ENCODE data around the gene MALT1. TPM values are rescaled to one million over a fixed set of nuclear protein-coding genes. Genes with fewer than 3 reads are reported as not detected.

Gene MALT1
- total RNA-seq, 1 experiment from 2014 or later = 28.5 TPM

GRCh38 chr18:58714259-58714658 is 43.0 kb downstream of the MALT1 start:
- BruUV-seq (replicated peaks) = no TSS peak
- ChIA-PET CTCF (no interaction called here), POLR2A (no interaction called here)
- no peak for DNase-seq (ENCODE audit: unreplicated experiment)
- no peaks in the 10 kb centered on the region for H3K9me3 Mint-ChIP-seq (ENCODE audit: unreplicated experiment)
- H3K27ac Mint-ChIP-seq (ENCODE audit: low read depth, unreplicated experiment) = no peak overlapping the region
- no peaks in the 10 kb centered on the region for H3K27me3 Mint-ChIP-seq (ENCODE audit: insufficient read depth, unreplicated experiment)
- no peak for TF ChIP-seq CTCF (IDR thresholded peaks at IDR 0.05; ENCODE audit: unreplicated experiment)
- no peak overlapping the region for H3K4me3 Mint-ChIP-seq (ENCODE audit: unreplicated experiment)
- intact Hi-C loops (cut with micrococcal nuclease) = no loop called here
- H3K4me1 Mint-ChIP-seq (ENCODE audit: insufficient read depth, unreplicated experiment) = no peaks in the 10 kb centered on the region
- H3K36me3 Mint-ChIP-seq (ENCODE audit: insufficient read depth, unreplicated experiment) = peaks cover 27% of the 10 kb centered on the region

- BruUV-seq (replicated peaks) = no TSS peak
- POLR2A ChIA-PET = interaction anchor here (0.7 kb wide), 1 partner anchor 33 kb away, joined by 3 read pairs; no protein-coding TSS in a partner anchor
- no peak for TF ChIP-seq CTCF (IDR thresholded peaks at IDR 0.05; ENCODE audit: unreplicated experiment)
- intact Hi-C loops (cut with micrococcal nuclease) = no loop called here
- Mint-ChIP-seq H3K27ac (ENCODE audit: low read depth, unreplicated experiment) (no peak overlapping the region), H3K4me3 (ENCODE audit: unreplicated experiment) (no peak overlapping the region), H3K27me3 (ENCODE audit: insufficient read depth, unreplicated experiment) (no peaks in the 10 kb centered on the region), H3K9me3 (ENCODE audit: unreplicated experiment) (no peaks in the 10 kb centered on the region), H3K36me3 (ENCODE audit: insufficient read depth, unreplicated experiment) (peaks cover 21% of the 10 kb centered on the region), H3K4me1 (ENCODE audit: insufficient read depth, unreplicated experiment) (no peaks in the 10 kb centered on the region)
- CTCF ChIA-PET = interaction anchor here (0.7 kb wide), 1 partner anchor 49 kb away, joined by 3 read pairs; no protein-coding TSS in a partner anchor
- DNase-seq (ENCODE audit: unreplicated experiment) = no peak
Measured at GRCh38 chr18:58714821-58715220, 43.6 kb downstream of the MALT1 start.

GRCh38 chr18:58715540-58715939 is 44.3 kb downstream of the MALT1 start:
- no peaks in the 10 kb centered on the region for H3K27me3 Mint-ChIP-seq (ENCODE audit: insufficient read depth, unreplicated experiment)
- POLR2A ChIA-PET = interaction anchor here (0.7 to 0.8 kb wide), 2 partner anchors 33 to 289 kb away, joined by 3 read pairs; no protein-coding TSS in a partner anchor
- no TSS peak for BruUV-seq (replicated peaks)
- intact Hi-C loops (cut with micrococcal nuclease) = no loop called here
- TF ChIP-seq CTCF (IDR thresholded peaks at IDR 0.05; ENCODE audit: unreplicated experiment) = no peak
- H3K4me3 Mint-ChIP-seq (ENCODE audit: unreplicated experiment) = no peak overlapping the region
- H3K36me3 Mint-ChIP-seq (ENCODE audit: insufficient read depth, unreplicated experiment) = peaks cover 21% of the 10 kb centered on the region
- DNase-seq (ENCODE audit: unreplicated experiment) = no peak
- no peaks in the 10 kb centered on the region for H3K4me1 Mint-ChIP-seq (ENCODE audit: insufficient read depth, unreplicated experiment)
- H3K27ac Mint-ChIP-seq (ENCODE audit: low read depth, unreplicated experiment) = no peak overlapping the region
- CTCF ChIA-PET = interaction anchor here (0.7 kb wide), 1 partner anchor 48 kb away, joined by 3 read pairs; no protein-coding TSS in a partner anchor
- H3K9me3 Mint-ChIP-seq (ENCODE audit: unreplicated experiment) = no peaks in the 10 kb centered on the region

GRCh38 chr18:58716060-58716756 is 44.9 kb downstream of the MALT1 start:
- ChIA-PET POLR2A (no interaction called here), CTCF (no interaction called here)
- H3K36me3 Mint-ChIP-seq (ENCODE audit: insufficient read depth, unreplicated experiment) = peaks cover 21% of the 10 kb centered on the region
- no TSS peak for BruUV-seq (replicated peaks)
- DNase-seq (ENCODE audit: unreplicated experiment) = no peak
- intact Hi-C loops (cut with micrococcal nuclease) = no loop called here
- H3K27me3 Mint-ChIP-seq (ENCODE audit: insufficient read depth, unreplicated experiment) = no peaks in the 10 kb centered on the region
- no peak for TF ChIP-seq CTCF (IDR thresholded peaks at IDR 0.05; ENCODE audit: unreplicated experiment)
- no peaks in the 10 kb centered on the region for H3K9me3 Mint-ChIP-seq (ENCODE audit: unreplicated experiment)
- no peak overlapping the region for H3K4me3 Mint-ChIP-seq (ENCODE audit: unreplicated experiment)
- no peaks in the 10 kb centered on the region for H3K4me1 Mint-ChIP-seq (ENCODE audit: insufficient read depth, unreplicated experiment)
- H3K27ac Mint-ChIP-seq (ENCODE audit: low read depth, unreplicated experiment) = no peak overlapping the region
